ENCODE data around the gene PROZ.

Gene PROZ

DNA sequence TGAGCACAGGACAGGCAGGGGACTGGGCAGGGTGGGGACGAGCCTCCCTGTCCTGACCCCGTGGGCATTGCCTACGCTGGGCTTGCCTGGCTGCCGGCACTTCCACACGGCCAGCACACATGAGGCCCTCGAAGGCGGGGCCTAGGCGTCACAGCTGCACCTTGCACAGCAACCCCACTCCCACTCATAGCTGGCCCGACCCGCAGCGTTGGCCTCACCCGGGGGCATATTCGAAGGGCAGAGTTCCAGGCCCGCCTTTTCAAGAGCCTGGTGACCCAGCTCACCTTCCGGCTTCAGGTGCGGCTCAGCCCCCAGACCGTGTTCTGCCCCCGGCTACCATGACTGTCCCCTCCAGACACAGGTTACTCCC lies 16.9 kb upstream of the PROZ start:
- no peak for DNase-seq (ENCODE audit: low spot score)

DNA sequence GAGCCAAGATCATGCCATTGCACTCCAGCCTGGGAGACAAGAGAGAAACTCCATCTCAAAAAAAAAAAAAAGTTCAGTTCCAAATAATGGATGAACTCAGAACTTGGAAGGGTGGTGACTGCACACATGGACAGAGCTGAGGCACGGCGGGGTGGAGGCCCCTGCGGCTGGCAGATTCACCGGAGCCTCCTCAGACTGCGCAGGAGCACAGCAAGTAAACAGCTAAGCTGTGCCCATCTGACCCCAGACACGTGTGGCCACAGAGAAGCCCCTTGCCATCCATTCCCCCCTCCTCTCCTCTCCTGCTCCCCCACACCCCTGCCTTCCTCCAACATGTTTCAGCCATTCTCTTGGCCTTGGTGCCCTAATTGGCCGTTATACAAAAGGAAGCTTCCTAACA lies 15.6 kb upstream of the PROZ start:
- DNase-seq (ENCODE audit: low spot score), result no peak

GRCh38 chr13:113143466-113144254 lies 14.8 kb upstream of the PROZ start:
- no peak for DNase-seq (ENCODE audit: low spot score)

GRCh38 chr13:113144255-113144629 lies 14.2 kb upstream of the PROZ start:
- DNase-seq (ENCODE audit: low spot score), result no peak

GRCh38 chr13:113145496-113145895 lies 13.0 kb upstream of the PROZ start:
- DNase-seq (ENCODE audit: low spot score), result no peak

DNA sequence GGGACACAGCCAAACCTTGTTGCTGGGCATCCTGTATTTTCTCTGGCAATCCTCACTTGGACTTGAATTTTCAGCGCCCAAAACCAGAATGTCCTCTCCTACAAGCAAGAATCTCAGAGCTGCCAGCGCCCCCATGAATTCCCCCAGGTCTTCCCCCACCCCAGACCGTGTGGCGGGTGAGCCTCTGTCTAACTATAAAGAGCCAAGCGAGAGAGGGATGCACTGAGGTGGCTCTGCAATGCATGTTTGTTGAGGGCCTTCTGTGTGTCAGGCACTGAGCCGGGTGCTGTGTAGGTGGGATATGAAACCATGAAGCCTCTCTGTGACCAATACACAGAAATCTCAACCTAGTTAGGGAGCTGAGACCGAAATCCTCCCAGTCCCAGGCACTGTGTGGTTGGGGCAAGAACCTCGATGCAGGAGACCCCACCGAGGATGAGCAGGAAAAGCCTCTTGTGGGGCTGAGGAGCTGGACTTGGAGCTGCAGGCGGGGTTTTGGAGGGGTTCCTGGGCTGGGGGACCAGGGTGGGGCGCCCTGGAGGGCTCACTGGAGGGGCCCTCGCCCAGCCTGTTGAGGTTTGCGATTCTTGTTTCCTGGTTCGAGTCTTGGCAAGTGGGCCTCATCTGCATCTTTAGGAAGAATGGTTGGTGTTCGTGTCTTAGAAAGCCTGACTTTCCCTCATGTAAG lies 12.4 kb upstream of the PROZ start:
- no peak for DNase-seq (ENCODE audit: low spot score)

DNA sequence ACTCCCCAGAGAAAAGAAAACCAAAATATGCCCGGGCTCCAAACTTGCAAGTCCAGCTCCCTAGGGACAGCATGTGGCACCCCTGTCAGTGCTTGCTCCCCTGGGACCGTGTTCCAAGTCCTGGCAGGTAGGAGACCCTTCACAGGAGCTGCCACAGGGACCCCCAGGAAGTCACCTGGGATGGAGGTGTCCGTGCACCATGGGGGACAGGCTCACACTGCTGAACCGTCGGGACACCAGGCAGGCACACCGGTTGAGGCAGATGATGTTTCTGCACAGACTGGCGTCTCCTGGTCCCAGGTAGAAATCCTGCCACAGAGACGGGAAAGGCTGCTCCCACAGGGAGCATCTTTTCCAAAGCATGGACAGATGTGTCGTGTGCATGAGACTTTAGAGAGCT lies 11.7 kb upstream of the PROZ start:
- no peak for DNase-seq (ENCODE audit: low spot score)

DNA sequence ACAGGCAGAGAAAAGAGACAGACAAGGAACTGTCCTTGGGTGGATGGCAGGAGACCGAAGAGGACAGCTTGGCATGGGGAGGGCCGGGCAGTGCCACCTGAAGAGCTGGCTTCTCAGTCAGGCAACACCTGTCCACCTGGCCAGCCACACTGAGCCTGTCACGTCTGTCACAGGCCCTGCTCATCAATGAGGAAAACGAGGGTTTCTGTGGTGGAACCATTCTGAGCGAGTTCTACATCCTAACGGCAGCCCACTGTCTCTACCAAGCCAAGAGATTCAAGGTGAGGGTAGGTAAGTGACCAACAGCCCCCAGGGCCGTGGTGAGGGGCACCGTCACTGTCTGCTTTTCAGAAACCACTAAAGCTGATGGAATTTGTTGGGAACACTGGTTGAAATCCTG lies 11.2 kb upstream of the PROZ start:
- no peak for DNase-seq (ENCODE audit: low spot score)

DNA sequence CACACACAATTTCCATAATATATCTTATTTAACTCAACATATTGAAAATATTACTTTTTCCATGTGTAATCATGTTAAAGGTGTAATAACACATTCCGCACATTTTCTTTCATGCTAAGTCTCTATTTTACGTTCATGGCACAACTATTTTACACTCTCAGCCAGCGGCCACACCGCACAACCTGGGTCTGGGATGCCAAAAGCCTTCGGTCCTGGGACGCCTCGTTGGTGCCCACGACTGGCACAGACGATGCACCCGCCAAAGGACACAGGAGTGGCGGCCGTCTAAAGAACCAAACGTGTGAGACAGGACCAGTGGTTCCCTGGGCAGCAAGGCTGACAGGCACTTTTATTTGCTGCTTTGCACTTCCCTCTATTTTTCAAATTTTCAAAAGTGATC lies 10.0 kb upstream of the PROZ start:
- DNase-seq (ENCODE audit: low spot score), result no peak

GRCh38 chr13:113148940-113149503 lies 9.4 kb upstream of the PROZ start:
- DNase-seq (ENCODE audit: low spot score), result no peak

DNA sequence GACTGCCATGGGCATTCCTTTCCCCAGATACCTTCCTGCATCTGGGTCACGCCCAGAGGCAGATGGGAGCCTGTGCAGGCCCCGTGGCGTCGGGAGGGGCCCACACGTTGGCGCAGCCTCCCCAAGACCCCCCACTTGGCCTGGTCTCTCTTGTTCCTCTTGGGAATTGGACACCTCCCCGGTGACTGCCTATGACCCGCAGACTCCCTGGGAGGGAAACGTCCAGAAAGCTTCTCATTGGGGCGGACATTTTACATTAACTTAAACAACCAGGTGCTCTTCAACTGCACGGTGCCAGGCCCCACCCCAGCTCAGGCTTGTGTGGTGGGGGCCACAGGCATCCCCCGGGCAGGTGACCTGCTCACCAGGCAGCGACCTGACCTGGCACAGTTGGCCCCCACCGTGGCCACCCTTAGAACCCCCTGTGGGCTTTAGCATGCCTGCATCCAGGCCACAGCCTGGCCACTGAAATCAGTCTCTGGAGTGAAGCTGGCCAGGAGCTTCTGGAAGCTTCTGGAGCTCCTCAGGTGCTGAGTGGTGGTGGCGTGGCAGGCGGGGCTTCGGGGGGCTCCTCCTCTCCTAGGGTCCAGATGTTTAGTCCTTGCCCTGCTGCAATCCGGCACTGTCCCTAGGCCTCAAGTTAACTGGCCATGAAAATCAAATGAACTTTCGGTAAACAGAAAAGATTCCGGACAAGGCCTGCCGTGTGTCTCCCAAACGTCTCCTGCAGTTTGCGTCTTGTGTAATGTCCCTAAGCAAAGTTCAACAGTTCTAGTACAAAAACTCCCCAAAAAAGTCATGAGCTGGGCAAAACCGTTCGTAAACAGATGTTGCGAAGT lies 8.5 kb upstream of the PROZ start:
- DNase-seq (ENCODE audit: low spot score), result no peak

GRCh38 chr13:113150550-113151365 lies 7.7 kb upstream of the PROZ start:
- no peak for DNase-seq (ENCODE audit: low spot score)

- peak; percentile 45 for DNase-seq (ENCODE audit: low spot score)
These were observed 6.4 kb upstream of the PROZ start for GRCh38 chr13:113151745-113152690.

DNA sequence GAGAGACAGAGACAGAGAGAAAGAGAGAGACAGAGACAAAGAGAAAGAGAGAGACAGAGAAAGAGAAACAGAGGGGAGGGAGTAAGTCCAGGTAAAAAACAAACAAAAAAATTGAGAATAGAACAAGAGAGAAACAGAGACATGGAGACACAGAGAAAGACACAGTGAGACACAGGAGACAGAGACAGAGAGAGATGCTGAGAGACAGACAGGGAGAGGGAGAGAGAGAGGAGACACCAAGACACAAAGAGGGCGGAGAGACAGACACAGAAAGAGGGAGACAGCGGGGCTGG lies 5.8 kb upstream of the PROZ start:
- DNase-seq (ENCODE audit: low spot score), result no peak

GRCh38 chr13:113152984-113153809 lies 5.3 kb upstream of the PROZ start:
- DNase-seq (ENCODE audit: low spot score), result peak; percentile 15

GRCh38 chr13:113153810-113154748 lies 4.4 kb upstream of the PROZ start:
- DNase-seq (ENCODE audit: low spot score), result peak; percentile 82

DNA sequence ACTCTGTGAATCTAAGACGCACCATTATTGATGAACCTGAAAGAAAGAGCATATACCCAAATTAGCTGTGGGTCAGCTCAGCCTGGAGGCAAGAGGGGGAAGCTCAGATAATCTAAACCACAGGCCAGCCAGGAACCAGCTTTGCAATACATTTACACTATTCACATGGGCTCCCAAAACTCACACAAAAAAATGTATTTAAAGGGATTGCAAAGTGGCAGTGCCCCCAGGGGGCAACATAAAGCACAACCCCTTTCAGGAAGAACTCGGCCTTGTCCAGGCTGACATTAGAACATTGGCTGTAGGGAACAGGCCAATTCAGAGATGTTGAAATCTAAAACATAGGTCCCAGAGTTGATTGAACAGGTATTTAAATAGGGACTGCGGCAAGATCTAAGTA lies 3.2 kb upstream of the PROZ start:
- DNase-seq (ENCODE audit: low spot score), result peak; percentile 11

DNA sequence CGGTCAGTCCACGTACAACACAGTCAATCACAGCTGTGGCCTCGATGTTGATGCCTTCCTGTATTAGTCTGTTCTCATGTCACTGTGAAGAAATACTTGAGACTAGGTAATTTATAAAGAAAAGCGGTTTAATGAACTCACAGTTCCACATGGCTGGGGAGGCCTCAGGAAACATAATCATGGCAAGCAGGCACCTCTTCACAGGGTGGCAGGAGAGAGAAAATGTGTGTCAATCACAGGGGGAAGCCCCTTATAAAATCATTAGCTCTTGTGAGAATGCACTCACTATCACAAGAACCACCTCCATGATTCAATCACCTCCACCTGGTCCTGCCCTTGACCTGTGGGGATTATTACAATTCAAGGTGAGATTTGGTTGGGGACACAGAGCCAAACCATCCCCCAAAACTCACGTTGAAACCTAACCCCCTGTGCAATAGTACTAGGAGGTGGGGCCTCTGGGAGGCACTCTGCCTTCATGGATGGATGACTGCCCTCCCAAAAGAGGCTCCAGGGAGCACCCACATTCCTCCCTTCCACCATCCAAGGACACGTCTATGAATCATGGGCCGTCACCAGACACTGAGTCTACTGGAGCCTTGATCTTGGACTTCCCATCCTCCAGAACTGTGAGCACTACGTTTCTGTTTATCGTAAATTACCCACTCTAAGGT lies 2.3 kb upstream of the PROZ start:
- DNase-seq (ENCODE audit: low spot score), result no peak

All from pons (tissue), 1 donor.